Astrocyte of the spinal cord (primary cell): Measurements from ENCODE around the gene CSF1R.

Experiments
- DNase-seq: peaks from one replicate; pipeline ENCODE4 v3.0.0; 2011; ENCODE audit warnings: low read depth, low spot score
- H3K4me3 ChIP-seq: 2 replicates; pipeline ENCODE4 v1.5.1; 2011; ENCODE audit warnings: low read depth, mild to moderate bottlenecking, low read length, moderate library complexity
- CTCF ChIP-seq: IDR thresholded peaks from 2 replicates; pipeline ENCODE4 v1.5.1; 2012; ENCODE audit warnings: low read depth, mild to moderate bottlenecking, low read length, inconsistent platforms
- in situ Hi-C: cut with HindIII; loops from 2 replicates; pipeline ENCODE4 v1.10.0; 2017; ENCODE audit warnings: low sequenced_read_pairs

CSF1R gene

GRCh38 chr5:150014456-150014855, 71.9 kb downstream of the CSF1R start:
- TF ChIP-seq CTCF, result no peak
- in situ Hi-C loops, result no loop called here
- no peak for DNase-seq
- no peak overlapping the region for H3K4me3 ChIP-seq

GRCh38 chr5:150013931-150014330, 72.4 kb downstream of the CSF1R start:
- in situ Hi-C loops, result no loop called here
- no peak overlapping the region for H3K4me3 ChIP-seq
- DNase-seq, result no peak
- no peak for TF ChIP-seq CTCF

DNA sequence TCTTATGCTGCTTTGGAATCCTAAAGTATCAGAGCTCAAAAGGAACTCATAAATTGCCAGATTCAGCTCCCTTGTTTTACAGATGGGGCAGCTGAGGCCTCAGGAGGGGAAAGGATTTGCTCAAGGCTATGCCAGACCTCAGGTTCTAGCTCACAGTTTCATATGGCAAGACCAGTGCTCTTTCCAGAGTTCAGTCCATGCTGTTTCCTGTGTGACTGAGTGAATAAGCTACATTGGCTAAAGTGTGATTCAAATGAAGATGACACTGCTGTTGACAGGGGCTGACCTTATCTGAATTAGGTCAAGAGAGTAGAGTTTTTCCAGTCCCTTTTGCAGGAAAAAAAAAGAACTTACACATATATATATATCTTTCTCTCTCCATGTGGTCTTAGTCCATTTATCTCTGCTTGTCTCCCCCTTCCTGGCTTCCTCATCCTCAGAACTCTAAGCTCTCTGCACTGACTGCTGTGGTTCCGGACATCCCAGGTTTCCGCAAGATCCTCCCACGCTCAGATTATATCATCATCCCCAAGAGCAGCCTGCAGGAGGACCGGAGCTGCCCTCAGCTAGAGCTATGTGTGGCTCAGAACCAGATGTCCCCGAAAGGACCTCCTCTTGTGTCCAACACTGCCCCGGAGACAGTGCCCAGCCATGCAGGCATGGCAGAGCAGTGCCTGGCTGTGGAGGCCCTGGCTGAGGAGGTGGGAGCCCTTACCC, 76.5 kb downstream of the CSF1R start:
- H3K4me3 ChIP-seq, result no peak overlapping the region
- DNase-seq, result no peak
- no peak for TF ChIP-seq CTCF
- in situ Hi-C loops, result no loop called here

DNA sequence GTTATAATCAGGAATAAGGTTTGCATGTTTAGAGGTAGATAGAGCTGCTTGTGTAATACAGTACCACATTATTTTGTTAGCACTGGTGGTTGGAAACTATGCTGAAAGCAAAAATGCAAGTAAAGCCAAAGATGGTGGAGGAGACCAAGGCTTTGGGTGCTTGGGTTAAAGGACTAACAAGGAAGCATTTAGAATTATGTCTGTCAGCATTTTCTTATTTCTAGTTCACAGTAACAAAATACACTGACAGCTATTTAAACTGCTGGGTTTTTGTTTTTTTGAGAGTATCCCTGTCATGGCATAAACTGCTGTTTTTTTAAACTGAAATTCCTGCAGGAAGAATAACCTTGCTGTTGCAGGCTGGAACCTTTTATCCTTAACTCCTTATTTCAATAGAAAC, 79.3 kb downstream of the CSF1R start:
- in situ Hi-C loops, result no loop called here
- H3K4me3 ChIP-seq, result no peak overlapping the region
- no peak for TF ChIP-seq CTCF
- DNase-seq, result no peak

DNA sequence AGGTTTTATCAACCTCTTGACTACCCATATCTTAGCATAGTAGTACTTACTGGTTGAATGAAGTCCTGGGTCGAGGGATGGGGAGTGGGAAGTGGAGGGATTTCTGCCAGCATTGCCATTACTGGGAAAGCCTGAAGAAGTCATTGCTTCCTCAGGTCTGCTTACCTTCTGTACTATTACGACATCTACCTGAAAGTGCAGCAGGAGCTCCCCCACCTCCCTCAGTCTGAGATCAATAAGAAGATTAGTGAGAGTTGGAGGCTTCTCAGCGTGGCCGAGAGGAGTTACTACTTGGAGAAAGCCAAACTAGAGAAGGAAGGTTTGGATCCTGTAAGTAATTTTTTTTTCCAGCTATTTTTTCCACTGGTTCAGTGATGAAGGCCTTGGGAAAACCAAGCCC, 80.0 kb downstream of the CSF1R start:
- TF ChIP-seq CTCF, result no peak
- no peak for DNase-seq
- in situ Hi-C loops, result no loop called here
- no peak overlapping the region for H3K4me3 ChIP-seq
